Ishikawa (cell line): ENCODE data around the gene ST14.

Experiments used
- CREB1 ChIP-seq: IDR thresholded peaks from 2 replicates; pipeline ENCODE4 v1.6.1; 2012; ENCODE audit warnings: low read depth
- EP300 ChIP-seq: IDR thresholded peaks from 2 replicates; pipeline ENCODE4 v1.6.1; 2012; ENCODE audit warnings: borderline replicate concordance
- MAX ChIP-seq: IDR thresholded peaks from 2 replicates; pipeline ENCODE4 v1.6.1; 2012
- NFIC ChIP-seq: IDR thresholded peaks from 2 replicates; pipeline ENCODE4 v1.6.1; 2012
- REST ChIP-seq: IDR thresholded peaks from 2 replicates; pipeline ENCODE4 v1.6.1; 2012; ENCODE audit warnings: low read depth, mild to moderate bottlenecking

- TF ChIP-seq CREB1 (no peak), MAX (no peak), NFIC (no peak), REST (no peak), EP300 (no peak)
These were observed 34.9 kb downstream of the ST14 start for GRCh38 chr11:130194241-130195023.
